Measurements from ENCODE around the gene USP37.

Gene USP37

DNA sequence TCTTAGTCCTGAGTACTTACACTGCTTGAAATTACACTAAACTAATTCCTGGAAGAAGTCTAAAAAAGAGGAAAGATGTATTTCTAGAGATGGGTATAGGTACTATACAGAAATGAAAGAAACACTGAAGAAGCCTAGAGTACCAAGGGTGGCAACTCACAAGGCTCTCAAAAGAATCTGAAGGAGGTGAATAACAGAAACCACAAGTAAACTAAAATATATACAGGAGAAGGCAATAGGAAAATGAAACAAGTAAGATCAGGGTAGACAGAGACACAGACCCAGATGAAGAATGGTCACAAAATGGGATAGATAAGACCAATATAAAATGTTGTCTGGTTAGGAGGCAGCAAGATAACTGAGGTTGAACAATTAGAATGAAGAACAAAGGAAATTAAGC is 59.9 kb downstream of the USP37 start:
- Histone ChIP-seq H4K91ac (ENCODE audit: low read depth, low read length, poor library complexity) (no peak overlapping the region), H3K14ac (ENCODE audit: low read length) (no peak overlapping the region), H2BK15ac (ENCODE audit: low read length) (no peak overlapping the region), H3K9ac (ENCODE audit: low read depth, low read length, poor library complexity) (no peak overlapping the region), H2AK5ac (ENCODE audit: low read depth, low read length) (no peak overlapping the region), H3K18ac (ENCODE audit: low read length) (no peak overlapping the region), H3K4me1 (ENCODE audit: control insufficient read depth in 2 of 2, insufficient read depth in 1 of 2, low read depth in 1 of 2, low read length in 2 of 2) (no peaks in the 10 kb centered on the region), H3K4ac (ENCODE audit: low read length) (no peak overlapping the region), H3K36me3 (replicated peaks in 1 of 2; ENCODE audit: control insufficient read depth in 2 of 2, insufficient read depth in 2 of 2, low read length in 2 of 2) (peaks cover 2 to 94% of the 10 kb centered on the region in 2 donors), H3K9me3 (replicated peaks in 1 of 2; ENCODE audit: control insufficient read depth in 2 of 2, insufficient read depth in 1 of 2, low read depth in 1 of 2, low read length in 2 of 2) (no peaks in the 10 kb centered on the region), H3K23ac (ENCODE audit: low read depth, low read length, poor library complexity) (no peak overlapping the region), H2AFZ (ENCODE audit: low read length) (no peak overlapping the region), H2BK120ac (ENCODE audit: low read depth, low read length) (no peak overlapping the region), H3K27ac (replicated peaks; ENCODE audit: low read length) (no peak overlapping the region), H3K79me1 (ENCODE audit: low read depth, low read length) (no peaks in the 10 kb centered on the region), H3K27me3 (ENCODE audit: control insufficient read depth in 3 of 3, insufficient read depth in 3 of 3, low read depth in 1 of 3, low read length in 3 of 3) (no peaks in the 10 kb centered on the region), H2BK12ac (ENCODE audit: low read length) (no peak overlapping the region), H2BK5ac (ENCODE audit: low read length) (no peak overlapping the region), H3K4me3 (ENCODE audit: low read length in 2 of 2) (no peak overlapping the region), H3K4me2 (ENCODE audit: insufficient read depth, low read length, poor library complexity, severe bottlenecking) (no peak overlapping the region), H4K8ac (ENCODE audit: low read depth, low read length) (no peak overlapping the region)
- no peak for DNase-seq (ENCODE audit: low spot score)

DNA sequence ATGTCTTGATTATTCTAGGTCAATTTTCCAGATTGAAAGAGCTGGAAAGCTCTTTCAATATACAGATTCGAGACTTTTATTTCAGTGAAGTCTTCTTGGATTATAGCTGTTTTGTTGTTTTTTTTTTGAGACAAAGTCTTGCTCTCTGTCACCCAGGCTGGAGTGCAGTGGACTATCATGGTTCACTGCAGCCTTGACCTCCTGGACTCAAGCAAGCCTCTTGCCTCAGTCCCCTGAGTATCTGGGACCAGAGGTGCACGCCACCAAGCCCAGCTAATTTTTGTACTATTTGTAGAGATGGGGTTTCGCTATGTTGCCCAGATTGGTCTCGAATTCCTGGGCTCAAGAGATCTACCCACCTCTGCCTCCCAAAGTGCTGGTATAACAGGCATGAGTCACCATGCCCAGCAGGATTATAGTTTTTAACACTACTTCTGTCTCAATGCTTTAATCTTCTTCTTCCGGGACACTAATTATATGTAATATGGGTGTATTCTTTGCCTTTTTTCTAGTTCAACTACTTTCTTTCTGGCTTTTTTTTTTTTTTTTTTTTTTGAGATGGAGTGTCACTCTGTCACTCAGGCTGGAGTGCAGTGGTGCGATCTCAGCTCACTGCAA is 62.3 kb downstream of the USP37 start:
- no peak overlapping the region for H4K8ac ChIP-seq (ENCODE audit: low read depth, low read length)
- no peak overlapping the region for H3K27ac ChIP-seq (replicated peaks; ENCODE audit: low read length)
- H4K91ac ChIP-seq (ENCODE audit: low read depth, low read length, poor library complexity), result no peak overlapping the region
- H2BK12ac ChIP-seq (ENCODE audit: low read length), result no peak overlapping the region
- H2BK15ac ChIP-seq (ENCODE audit: low read length), result no peak overlapping the region
- no peak overlapping the region for H3K4ac ChIP-seq (ENCODE audit: low read length)
- H3K4me1 ChIP-seq (ENCODE audit: control insufficient read depth in 2 of 2, insufficient read depth in 1 of 2, low read depth in 1 of 2, low read length in 2 of 2), result no peaks in the 10 kb centered on the region
- no peak overlapping the region for H3K9ac ChIP-seq (ENCODE audit: low read depth, low read length, poor library complexity)
- H2BK5ac ChIP-seq (ENCODE audit: low read length), result no peak overlapping the region
- no peaks in the 10 kb centered on the region for H3K27me3 ChIP-seq (ENCODE audit: control insufficient read depth in 3 of 3, insufficient read depth in 3 of 3, low read depth in 1 of 3, low read length in 3 of 3)
- no peak overlapping the region for H3K4me3 ChIP-seq (ENCODE audit: low read length in 2 of 2)
- no peak overlapping the region for H3K4me2 ChIP-seq (ENCODE audit: insufficient read depth, low read length, poor library complexity, severe bottlenecking)
- no peak overlapping the region for H2AFZ ChIP-seq (ENCODE audit: low read length)
- no peak overlapping the region for H2AK5ac ChIP-seq (ENCODE audit: low read depth, low read length)
- no peak for DNase-seq (ENCODE audit: low spot score)
- no CpG with 5 or more reads among the region's 6 CpGs for whole genome bisulfite sequencing, 2 donors (ENCODE audit: extremely low coverage in 2 of 2, insufficient read length in 2 of 2, insufficient replicate concordance in 1 of 2)
- no peak overlapping the region for H3K23ac ChIP-seq (ENCODE audit: low read depth, low read length, poor library complexity)
- H3K9me3 ChIP-seq (replicated peaks in 1 of 2; ENCODE audit: control insufficient read depth in 2 of 2, insufficient read depth in 1 of 2, low read depth in 1 of 2, low read length in 2 of 2), result no peaks in the 10 kb centered on the region
- H3K14ac ChIP-seq (ENCODE audit: low read length), result no peak overlapping the region
- H3K79me1 ChIP-seq (ENCODE audit: low read depth, low read length), result no peaks in the 10 kb centered on the region
- H3K36me3 ChIP-seq (replicated peaks in 1 of 2; ENCODE audit: control insufficient read depth in 2 of 2, insufficient read depth in 2 of 2, low read length in 2 of 2), result peaks cover 2 to 97% of the 10 kb centered on the region in 2 donors
- no peak overlapping the region for H3K18ac ChIP-seq (ENCODE audit: low read length)
- no peak overlapping the region for H2BK120ac ChIP-seq (ENCODE audit: low read depth, low read length)

DNA sequence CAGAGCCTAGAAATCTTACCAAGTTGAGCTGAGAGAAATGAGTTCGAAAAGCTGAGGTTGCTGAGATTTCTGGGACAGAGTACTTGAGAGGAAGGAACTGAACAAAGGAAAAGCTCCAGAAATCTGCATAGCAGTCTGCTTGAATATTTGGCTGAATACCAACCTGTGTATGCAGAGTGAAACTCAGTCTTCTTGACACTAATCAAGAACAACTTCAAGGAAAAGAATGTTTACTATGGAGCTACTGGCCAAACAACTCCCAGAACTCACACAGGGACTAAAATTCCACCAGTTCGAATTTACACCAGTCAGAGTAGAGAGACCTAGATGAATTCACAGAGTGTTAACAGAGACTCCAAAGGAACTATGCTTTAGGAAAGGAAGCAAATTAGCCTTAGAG is 66.5 kb downstream of the USP37 start:
- DNase-seq (ENCODE audit: low spot score), result no peak
- no peak overlapping the region for H3K27ac ChIP-seq (replicated peaks; ENCODE audit: low read length)
- no peak overlapping the region for H3K18ac ChIP-seq (ENCODE audit: low read length)
- H3K4me1 ChIP-seq (ENCODE audit: control insufficient read depth in 2 of 2, insufficient read depth in 1 of 2, low read depth in 1 of 2, low read length in 2 of 2), result no peaks in the 10 kb centered on the region
- no peak overlapping the region for H2AK5ac ChIP-seq (ENCODE audit: low read depth, low read length)
- no peaks in the 10 kb centered on the region for H3K79me1 ChIP-seq (ENCODE audit: low read depth, low read length)
- H3K4me3 ChIP-seq (ENCODE audit: low read length in 2 of 2), result no peak overlapping the region
- H3K27me3 ChIP-seq (ENCODE audit: control insufficient read depth in 3 of 3, insufficient read depth in 3 of 3, low read depth in 1 of 3, low read length in 3 of 3), result no peaks in the 10 kb centered on the region
- H3K36me3 ChIP-seq (replicated peaks in 1 of 2; ENCODE audit: control insufficient read depth in 2 of 2, insufficient read depth in 2 of 2, low read length in 2 of 2), result peaks cover 0 to 96% of the 10 kb centered on the region in 2 donors
- H3K9me3 ChIP-seq (replicated peaks in 1 of 2; ENCODE audit: control insufficient read depth in 2 of 2, insufficient read depth in 1 of 2, low read depth in 1 of 2, low read length in 2 of 2), result no peaks in the 10 kb centered on the region
- H2BK12ac ChIP-seq (ENCODE audit: low read length), result no peak overlapping the region
- H3K4me2 ChIP-seq (ENCODE audit: insufficient read depth, low read length, poor library complexity, severe bottlenecking), result no peak overlapping the region
- H3K4ac ChIP-seq (ENCODE audit: low read length), result no peak overlapping the region
- H3K14ac ChIP-seq (ENCODE audit: low read length), result no peak overlapping the region
- no peak overlapping the region for H2AFZ ChIP-seq (ENCODE audit: low read length)
- no peak overlapping the region for H3K23ac ChIP-seq (ENCODE audit: low read depth, low read length, poor library complexity)
- no peak overlapping the region for H2BK5ac ChIP-seq (ENCODE audit: low read length)
- H2BK120ac ChIP-seq (ENCODE audit: low read depth, low read length), result no peak overlapping the region
- H4K91ac ChIP-seq (ENCODE audit: low read depth, low read length, poor library complexity), result no peak overlapping the region
- no peak overlapping the region for H2BK15ac ChIP-seq (ENCODE audit: low read length)
- H4K8ac ChIP-seq (ENCODE audit: low read depth, low read length), result no peak overlapping the region
- H3K9ac ChIP-seq (ENCODE audit: low read depth, low read length, poor library complexity), result no peak overlapping the region
- WGBS, 2 donors (ENCODE audit: extremely low coverage in 2 of 2, insufficient read length in 2 of 2, insufficient replicate concordance in 1 of 2), result no CpG with 5 or more reads among the region's 2 CpGs

DNA sequence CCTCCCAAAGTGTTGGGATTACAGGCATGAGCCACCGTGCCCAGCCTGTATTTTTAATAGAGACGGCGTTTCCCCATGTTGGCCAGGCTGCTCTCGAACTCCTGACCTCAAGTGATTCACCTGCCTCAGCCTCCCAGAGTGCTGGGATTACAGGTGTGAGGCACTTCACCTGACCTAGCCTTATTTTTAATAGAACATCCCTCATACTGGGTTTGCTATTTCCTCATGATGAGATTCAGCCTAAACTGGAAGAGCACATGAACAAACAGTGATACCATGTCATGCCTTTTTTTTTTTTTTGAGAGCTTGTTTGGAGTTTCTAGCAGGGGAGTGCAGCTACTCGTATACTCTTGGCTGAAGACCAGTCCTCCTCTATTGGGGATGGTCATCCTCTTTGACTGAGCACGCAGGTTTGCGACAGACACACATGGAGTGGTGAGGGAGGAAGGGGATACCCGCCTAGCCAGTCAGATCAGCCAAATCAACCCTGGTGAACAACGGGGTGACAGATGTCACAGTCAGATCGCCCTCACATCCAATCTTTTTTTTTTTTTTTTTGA is 67.6 kb downstream of the USP37 start:
- Histone ChIP-seq H3K23ac (ENCODE audit: low read depth, low read length, poor library complexity) (no peak overlapping the region), H2BK5ac (ENCODE audit: low read length) (no peak overlapping the region), H2BK120ac (ENCODE audit: low read depth, low read length) (no peak overlapping the region), H3K4me2 (ENCODE audit: insufficient read depth, low read length, poor library complexity, severe bottlenecking) (no peak overlapping the region), H4K91ac (ENCODE audit: low read depth, low read length, poor library complexity) (no peak overlapping the region), H3K27ac (replicated peaks; ENCODE audit: low read length) (no peak overlapping the region), H3K18ac (ENCODE audit: low read length) (no peak overlapping the region), H3K4me3 (ENCODE audit: low read length in 2 of 2) (no peak overlapping the region), H2BK12ac (ENCODE audit: low read length) (no peak overlapping the region), H3K4me1 (ENCODE audit: control insufficient read depth in 2 of 2, insufficient read depth in 1 of 2, low read depth in 1 of 2, low read length in 2 of 2) (no peaks in the 10 kb centered on the region), H3K36me3 (replicated peaks in 1 of 2; ENCODE audit: control insufficient read depth in 2 of 2, insufficient read depth in 2 of 2, low read length in 2 of 2) (peaks cover 6 to 98% of the 10 kb centered on the region in 2 donors), H2AK5ac (ENCODE audit: low read depth, low read length) (no peak overlapping the region), H3K27me3 (ENCODE audit: control insufficient read depth in 3 of 3, insufficient read depth in 3 of 3, low read depth in 1 of 3, low read length in 3 of 3) (no peaks in the 10 kb centered on the region), H3K4ac (ENCODE audit: low read length) (no peak overlapping the region), H3K14ac (ENCODE audit: low read length) (no peak overlapping the region), H2AFZ (ENCODE audit: low read length) (no peak overlapping the region), H4K8ac (ENCODE audit: low read depth, low read length) (no peak overlapping the region), H3K79me1 (ENCODE audit: low read depth, low read length) (no peaks in the 10 kb centered on the region), H3K9ac (ENCODE audit: low read depth, low read length, poor library complexity) (no peak overlapping the region), H3K9me3 (replicated peaks in 1 of 2; ENCODE audit: control insufficient read depth in 2 of 2, insufficient read depth in 1 of 2, low read depth in 1 of 2, low read length in 2 of 2) (no peaks in the 10 kb centered on the region), H2BK15ac (ENCODE audit: low read length) (no peak overlapping the region)
- DNase-seq (ENCODE audit: low spot score), result no peak
- no CpG with 5 or more reads among the region's 10 CpGs for WGBS, 2 donors (ENCODE audit: extremely low coverage in 2 of 2, insufficient read length in 2 of 2, insufficient replicate concordance in 1 of 2)

Measured in neuronal stem cell (in vitro differentiated cells).